HG02798 (cell line): Measurements from ENCODE around the gene TRAF3.

Experiments used
- ATAC-seq: cut with Tn5 transposase; IDR thresholded peaks from one replicate; pipeline ENCODE4 v1.9.1; 2021; ENCODE audit warnings: mild to moderate bottlenecking; ENCODE audit not compliant: unreplicated experiment, poor library complexity

TRAF3 gene

GRCh38 chr14:102775855-102776760 is 1.1 kb upstream of the TRAF3 start:
- no peak for ATAC-seq

DNA sequence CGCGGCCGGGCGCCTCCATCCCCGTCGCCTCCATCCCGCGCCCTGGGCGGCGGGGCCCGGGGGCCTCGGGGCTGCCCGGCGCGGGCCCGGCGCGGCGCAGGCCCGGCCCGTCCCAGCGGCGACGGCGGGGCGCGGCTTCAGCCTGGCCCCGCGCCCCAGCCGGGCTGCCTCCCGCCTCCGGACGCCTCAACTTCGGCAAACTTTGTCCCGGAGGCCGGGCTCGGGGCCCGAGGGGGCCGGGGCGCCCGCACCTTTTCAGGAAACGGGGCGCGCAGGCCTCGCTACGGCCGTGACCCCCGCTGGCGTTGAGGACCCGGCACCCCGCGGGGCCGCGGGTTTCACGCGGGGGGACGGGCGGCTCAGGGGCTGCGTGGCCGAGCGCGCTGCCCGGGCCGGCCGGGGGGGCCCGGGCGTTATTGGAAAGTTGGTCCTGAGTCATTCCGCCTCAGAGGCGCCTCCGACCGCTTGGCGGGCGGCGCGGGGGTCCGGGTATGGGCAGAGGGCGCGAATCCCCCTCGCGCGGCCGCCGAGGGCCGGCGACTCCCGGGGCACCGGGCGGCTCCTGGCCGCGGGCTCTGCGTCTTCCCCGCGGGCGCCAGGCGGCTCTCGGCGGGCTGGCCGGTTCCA is 575 bp downstream of the TRAF3 start:
- peak; percentile 17 for ATAC-seq

DNA sequence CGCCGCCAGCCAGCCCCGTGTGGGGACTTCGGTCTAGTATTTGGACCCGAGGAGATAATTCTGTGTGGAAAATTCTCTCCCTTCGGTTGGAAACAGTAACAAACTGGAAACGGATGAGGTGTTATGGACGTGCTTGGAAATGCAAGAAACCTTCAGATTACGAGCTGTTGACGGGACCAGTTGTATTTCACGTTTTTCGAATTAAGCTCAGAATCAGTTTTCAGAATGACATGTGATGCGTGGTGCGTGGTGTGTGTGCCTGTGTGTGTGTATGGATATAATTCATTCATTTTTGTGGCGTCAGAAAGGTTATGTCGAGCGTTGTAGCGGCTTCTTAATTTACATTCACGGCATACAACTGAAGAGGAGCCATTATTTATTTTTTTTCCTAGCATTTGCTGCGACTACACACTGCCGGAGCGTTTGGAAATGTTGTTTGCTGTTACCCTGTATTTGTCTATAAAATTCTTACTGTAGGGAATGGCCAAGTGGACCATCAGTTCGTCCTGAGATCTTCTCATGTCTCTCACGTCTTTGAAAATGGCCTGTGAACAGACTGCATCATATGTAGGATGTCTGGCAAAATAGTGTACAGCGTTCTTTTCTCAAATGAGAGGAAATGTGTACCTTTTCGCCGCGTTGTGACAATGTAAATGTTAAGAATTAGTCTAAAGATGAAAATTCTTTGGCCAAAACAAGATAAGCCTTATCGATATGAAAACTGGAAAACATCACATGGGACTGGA is 1.3 kb downstream of the TRAF3 start:
- no peak for ATAC-seq

GRCh38 chr14:102779084-102779462 is 1.8 kb downstream of the TRAF3 start:
- ATAC-seq: no peak

- no peak for ATAC-seq
Observed at GRCh38 chr14:102779574-102780315, 2.5 kb downstream of the TRAF3 start.

GRCh38 chr14:102781063-102781462 is 3.8 kb downstream of the TRAF3 start:
- ATAC-seq: no peak

DNA sequence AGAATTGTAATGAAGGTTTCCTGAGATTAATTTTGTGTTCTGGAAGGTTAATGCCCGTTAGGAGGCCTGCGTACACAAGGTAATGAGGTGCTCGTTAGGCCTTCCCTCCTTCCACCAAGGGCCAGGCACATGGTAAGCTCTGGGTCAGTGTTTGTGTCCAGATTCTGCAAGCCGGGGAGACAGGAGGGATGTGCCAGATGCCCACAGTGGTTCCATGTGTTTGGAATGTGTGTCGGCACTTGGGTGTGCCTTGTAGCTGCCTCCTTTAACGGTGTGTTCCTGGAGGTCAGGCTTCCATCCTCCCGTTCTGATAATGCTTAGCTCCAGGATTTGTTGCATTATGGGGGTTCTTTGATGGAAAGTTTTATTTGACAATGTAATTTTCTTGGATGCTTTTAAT is 5.7 kb downstream of the TRAF3 start:
- ATAC-seq: no peak

GRCh38 chr14:102784892-102785594 is 7.8 kb downstream of the TRAF3 start:
- ATAC-seq: no peak

GRCh38 chr14:102785595-102785963 is 8.3 kb downstream of the TRAF3 start:
- no peak for ATAC-seq

DNA sequence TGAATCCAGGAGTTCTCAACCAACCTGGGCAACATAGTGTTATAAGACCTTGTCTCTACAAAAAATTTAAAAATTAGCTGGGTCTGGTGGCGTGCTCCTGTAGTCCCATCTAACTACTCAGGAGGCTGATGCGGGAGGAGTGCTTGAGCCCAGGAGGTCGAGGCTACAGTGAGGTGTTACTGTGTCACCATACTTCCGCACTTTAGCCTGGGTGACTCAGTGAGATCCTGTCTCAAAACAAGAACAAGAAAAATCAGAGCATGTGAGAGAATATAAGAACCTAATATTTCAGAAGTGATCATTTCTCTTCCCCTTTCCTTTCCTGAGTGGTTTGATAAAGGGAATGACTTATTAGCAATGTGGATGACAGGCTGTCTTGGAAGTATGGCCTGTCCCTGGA is 9.5 kb downstream of the TRAF3 start:
- no peak for ATAC-seq

DNA sequence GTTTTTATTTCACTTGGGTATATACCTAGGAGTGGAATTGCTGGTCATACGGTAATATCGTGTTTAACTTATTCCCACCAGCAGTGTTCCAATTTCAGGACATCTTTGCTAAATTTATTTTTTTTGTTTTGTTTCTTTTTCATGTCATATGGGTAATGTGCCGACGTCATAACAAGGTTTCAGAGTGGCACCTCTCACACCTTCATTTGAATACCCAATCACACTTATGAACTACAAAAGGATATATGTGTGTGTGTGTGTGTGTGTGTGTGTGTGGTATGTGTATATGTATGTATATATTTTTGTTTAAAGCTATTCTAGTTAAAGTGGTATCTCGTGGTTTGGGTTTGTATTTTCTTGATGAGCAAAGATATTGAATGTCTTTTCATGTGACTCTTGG is 12.1 kb downstream of the TRAF3 start:
- no peak for ATAC-seq

DNA sequence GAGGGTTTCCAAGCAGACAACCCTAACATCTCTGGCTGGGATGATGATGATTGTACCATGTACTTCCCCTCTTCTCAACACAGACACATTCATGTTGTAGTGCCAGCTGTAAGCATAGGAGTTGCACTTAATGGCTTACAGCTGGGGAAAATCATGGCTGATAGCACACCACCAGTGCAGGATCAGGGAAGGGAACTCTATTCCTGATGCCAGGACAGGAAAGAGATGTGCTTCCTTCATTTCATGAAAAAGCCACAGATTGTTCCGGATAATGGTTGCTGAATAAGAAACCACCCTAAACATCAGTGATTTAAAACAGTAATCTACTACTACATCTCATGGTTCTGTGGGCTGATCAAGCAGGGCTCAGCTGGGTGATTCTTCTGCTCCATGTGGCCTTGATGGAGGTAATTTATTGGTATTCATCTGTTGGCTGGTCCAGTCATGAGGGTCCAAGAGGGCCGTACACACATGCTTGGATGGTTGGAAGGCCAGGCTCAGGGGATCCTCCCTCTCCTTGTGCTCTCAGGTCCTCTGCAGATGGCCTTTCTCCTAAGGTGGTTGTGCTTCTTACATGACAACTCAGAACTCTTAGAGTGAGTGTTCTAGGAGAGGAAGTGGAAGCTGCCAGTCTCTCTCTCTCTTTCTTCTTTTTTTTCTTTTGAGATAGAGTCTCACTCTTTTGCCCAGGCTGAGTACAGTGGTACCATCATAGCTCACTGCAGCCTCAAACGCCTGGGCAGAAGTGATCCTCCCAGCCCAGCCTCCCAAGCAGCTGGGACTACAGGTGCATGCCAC is 16.5 kb downstream of the TRAF3 start:
- no peak for ATAC-seq

- no peak for ATAC-seq
Observed at GRCh38 chr14:102795060-102795925, 18.0 kb downstream of the TRAF3 start.

- no peak for ATAC-seq
Observed at GRCh38 chr14:102796661-102797190, 19.5 kb downstream of the TRAF3 start.

- peak; percentile 58 for ATAC-seq
Observed at GRCh38 chr14:102798926-102799325, 21.7 kb downstream of the TRAF3 start.

DNA sequence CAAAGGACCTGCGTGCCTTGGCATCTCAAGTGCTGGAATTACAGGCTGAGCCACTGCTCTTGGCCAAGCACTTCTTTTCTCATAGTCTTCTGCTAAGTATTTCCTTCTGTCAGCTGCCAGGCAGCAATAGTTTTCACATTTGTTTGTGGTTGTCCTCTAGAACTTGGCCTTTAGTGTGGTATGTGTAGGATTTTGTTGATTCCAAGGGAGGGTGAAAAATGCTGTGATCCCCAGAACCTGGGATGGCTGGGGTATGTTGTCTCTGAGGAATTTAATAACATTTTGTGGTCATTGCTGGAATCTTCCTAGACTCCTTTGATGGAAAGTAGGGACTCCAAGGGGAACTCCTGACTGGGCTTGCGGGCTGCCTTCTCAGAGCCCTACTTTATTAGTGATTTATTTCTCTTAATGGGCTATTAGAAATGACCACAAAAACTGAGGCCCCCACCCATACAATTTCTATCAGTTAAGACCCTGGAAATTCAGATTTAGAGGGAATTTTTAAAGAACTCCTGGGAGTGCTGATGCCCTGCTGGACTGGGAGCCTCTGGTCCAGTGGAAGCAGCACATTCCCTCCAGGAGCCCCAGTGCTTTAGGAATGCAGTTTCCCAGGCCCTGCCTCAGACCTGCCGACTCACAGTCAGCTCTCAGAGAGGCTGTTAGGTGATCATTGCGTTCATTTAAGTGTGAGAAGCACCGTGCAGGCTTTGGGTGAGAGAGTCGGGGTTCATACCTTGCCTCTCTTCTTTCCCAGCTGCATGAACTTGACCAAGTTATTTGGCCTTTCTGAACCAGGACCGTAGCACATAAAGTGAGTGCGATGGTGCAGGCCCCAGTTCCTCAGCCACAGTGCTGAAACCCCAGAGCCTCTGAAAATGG is 22.7 kb downstream of the TRAF3 start:
- no peak for ATAC-seq
